HCT116 (cell line): Measurements from ENCODE around the gene AMZ1.

Experiments
- ATF3 ChIP-seq: IDR thresholded peaks from 2 replicates; pipeline ENCODE4 v1.6.1; 2012
- CTCF ChIP-seq, 3 experiments: fragments of 200-600 bp in 1 of 3; sonication (generic) in 1 of 3; IDR thresholded peaks in 2 of 3; conservative IDR thresholded peaks in 1 of 3; 2 replicates each; pipeline ENCODE4 v1.5.1; 2012 to 2017; ENCODE audit warnings: low read depth in 2 of 3, low read length in 2 of 3, antibody characterized with exemption in 1 of 3, borderline replicate concordance in 1 of 3, control low read depth in 1 of 3, mild to moderate bottlenecking in 1 of 3, mixed read lengths in 1 of 3, mixed run types in 1 of 3, moderate library complexity in 1 of 3; ENCODE audit not compliant: insufficient read depth in 1 of 3
- EZH2 ChIP-seq: fragments of 200-600 bp; sonication (generic); IDR thresholded peaks from 2 replicates; pipeline ENCODE4 v1.6.1; 2017; ENCODE audit warnings: antibody characterized with exemption, mixed run types
- EZH2phosphoT487 ChIP-seq: fragments of 200-600 bp; IDR thresholded peaks from 2 replicates; pipeline ENCODE4 v1.6.1; 2018; ENCODE audit warnings: antibody characterized with exemption, borderline replicate concordance
- POLR2A ChIP-seq: IDR thresholded peaks from 2 replicates; pipeline ENCODE4 v1.7.0; 2011; ENCODE audit warnings: borderline replicate concordance; ENCODE audit not compliant: insufficient read depth, insufficient read length; ENCODE audit errors: extremely low read depth
- POLR2AphosphoS5 ChIP-seq: IDR thresholded peaks from 2 replicates; pipeline ENCODE4 v1.6.1; 2011; ENCODE audit warnings: mild to moderate bottlenecking, low read depth, low read length, moderate library complexity
- SP1 ChIP-seq: IDR thresholded peaks from 2 replicates; pipeline ENCODE4 v1.6.1; 2012; ENCODE audit warnings: low read depth
- YY1 ChIP-seq: IDR thresholded peaks from 2 replicates; pipeline ENCODE4 v1.6.1; 2011; ENCODE audit warnings: low read length, low read depth, moderate library complexity, mild to moderate bottlenecking; ENCODE audit not compliant: insufficient replicate concordance; ENCODE audit errors: extremely low read depth
- ZBTB33 ChIP-seq: IDR thresholded peaks from 2 replicates; pipeline ENCODE4 v1.6.1; 2011; ENCODE audit warnings: mild to moderate bottlenecking, low read length, moderate library complexity; ENCODE audit not compliant: insufficient replicate concordance; ENCODE audit errors: extremely low read depth
- ZFX ChIP-seq: fragments of 450-650 bp; IDR thresholded peaks from 2 replicates; pipeline ENCODE4 v1.6.1; 2017
- ZNF274 ChIP-seq: fragments of 200-500 bp; sonication (Bioruptor generic); IDR thresholded peaks from 2 replicates; pipeline ENCODE4 v1.6.1; 2014; ENCODE audit warnings: mild to moderate bottlenecking, low read depth, low read length, inconsistent platforms

GRCh38 chr7:2710901-2711551, 23.0 kb downstream of the AMZ1 start:
- TF ChIP-seq YY1 (no peak), CTCF (IDR thresholded peaks at IDR 0.05 in 2 of 3, conservative IDR thresholded peaks at IDR 0.05 in 1 of 3; ENCODE audit: borderline replicate concordance in 1 of 3, insufficient read depth in 1 of 3, low read depth in 2 of 3, low read length in 2 of 3) (no peak), ZNF274 (no peak), EZH2 (no peak), POLR2AphosphoS5 (no peak), POLR2A (no peak), ZFX (no peak), ATF3 (no peak), SP1 (no peak), EZH2phosphoT487 (no peak), ZBTB33 (no peak)
